NCI-H69 (cell line): ENCODE results near the gene B3GNT2.
"Not testable (repeated sequence)": the region's sequence is repeated elsewhere in the genome, so short reads cannot be mapped to it uniquely, and the experiment has no call there.

Experiments used
- DNase-seq: peaks from one replicate; lab custom pipeline; 2025; lab: John Stamatoyannopoulos, UW

Gene B3GNT2, protein sequence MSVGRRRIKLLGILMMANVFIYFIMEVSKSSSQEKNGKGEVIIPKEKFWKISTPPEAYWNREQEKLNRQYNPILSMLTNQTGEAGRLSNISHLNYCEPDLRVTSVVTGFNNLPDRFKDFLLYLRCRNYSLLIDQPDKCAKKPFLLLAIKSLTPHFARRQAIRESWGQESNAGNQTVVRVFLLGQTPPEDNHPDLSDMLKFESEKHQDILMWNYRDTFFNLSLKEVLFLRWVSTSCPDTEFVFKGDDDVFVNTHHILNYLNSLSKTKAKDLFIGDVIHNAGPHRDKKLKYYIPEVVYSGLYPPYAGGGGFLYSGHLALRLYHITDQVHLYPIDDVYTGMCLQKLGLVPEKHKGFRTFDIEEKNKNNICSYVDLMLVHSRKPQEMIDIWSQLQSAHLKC

DNA sequence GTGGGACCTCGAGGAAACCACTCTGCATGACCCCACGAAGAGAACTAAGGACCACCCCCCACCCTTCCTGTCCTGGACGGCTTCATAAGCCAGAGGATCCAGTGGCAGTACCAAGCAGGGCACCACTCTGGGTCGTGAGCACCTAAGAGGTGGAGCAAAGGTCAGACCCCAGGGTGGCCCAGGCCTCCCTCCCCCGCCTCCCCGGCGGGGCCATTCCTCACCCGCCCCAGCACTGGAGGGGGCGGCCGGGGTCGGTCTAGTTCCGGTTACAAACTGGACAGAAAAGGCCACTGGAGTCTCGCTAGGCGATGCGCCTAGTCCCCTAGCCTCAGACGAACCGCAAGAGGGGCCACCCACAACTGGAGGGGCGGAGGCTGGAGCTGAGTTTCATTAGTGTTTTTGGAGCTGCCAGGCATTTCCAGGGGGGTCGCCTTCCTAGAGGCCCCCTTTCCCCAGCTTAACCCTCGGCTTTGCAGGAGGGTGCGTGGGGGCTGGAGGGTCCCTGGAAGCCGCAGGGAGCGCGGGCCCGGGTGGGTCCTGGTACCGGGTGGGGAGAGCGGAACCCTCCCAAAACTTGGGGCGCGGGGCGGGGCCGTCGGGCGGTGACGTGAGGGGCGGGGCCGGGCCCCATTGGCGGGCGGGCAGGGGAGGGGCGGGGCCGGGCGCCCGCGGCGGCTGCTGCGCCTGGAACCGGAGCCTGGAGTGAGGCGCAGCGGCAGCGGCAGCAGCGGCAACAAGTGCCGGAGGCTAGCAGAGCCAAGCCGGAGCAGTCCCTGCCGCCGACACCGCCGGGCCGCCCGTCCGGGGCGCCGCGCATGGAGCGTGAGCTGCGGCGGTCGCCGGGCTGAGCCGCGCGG, at the start of gene B3GNT2:
B3GNT2 (plus strand) TSS at position 695 of the 857 bp plus-strand sequence. CDS start 26,106 bp downstream, outside the sequence.
- peak; percentile 75 for DNase-seq

DNA sequence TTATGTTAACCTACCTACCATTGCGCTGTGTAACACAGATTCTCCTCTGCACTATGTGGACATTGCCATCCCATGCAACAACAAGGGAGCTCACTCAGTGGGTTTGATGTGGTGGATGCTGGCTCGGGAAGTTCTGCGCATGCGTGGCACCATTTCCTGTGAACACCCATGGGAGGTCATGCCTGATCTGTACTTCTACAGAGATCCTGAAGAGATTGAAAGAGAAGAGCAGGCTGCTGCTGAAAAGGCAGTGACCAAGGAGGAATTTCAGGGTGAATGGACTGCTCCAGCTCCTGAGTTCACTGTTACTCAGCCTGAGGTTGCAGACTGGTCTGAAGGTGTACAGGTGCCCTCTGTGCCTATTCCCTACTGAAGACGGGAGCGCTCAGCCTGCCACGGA, 49.1 kb upstream of the B3GNT2 start:
- not testable (repeated sequence) for DNase-seq

DNA sequence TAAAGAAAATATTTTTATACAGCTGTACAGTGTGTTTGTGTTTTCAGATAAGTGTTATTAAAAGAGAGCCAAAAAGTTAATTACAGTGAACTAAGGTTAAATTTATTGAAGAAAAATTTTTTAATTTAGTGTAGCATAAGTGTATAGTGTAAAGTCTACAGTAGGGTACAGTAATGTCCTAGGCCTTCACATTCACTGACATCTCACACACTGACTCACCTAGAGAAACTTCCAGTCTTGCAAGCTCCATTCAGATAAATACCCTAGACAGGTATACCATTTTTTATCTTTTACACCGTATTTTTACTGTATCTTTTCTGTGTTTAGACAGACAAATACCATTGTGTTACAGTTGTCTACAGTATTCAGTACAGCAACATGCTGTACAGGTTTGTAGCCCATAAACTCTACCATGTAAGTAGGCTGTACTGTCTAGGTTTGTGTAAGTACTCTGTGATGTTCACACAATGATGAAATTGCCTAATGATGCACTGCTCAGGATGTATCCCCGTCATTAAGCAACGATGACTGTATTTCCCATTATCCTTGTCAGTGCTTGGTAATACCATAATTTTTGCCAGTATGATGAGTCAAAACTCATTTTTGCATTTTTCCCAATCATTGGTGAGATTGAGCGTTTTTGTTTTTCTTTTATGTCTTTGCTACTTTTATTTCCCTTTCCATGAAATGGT, 48.2 kb upstream of the B3GNT2 start:
- DNase-seq: no peak

DNA sequence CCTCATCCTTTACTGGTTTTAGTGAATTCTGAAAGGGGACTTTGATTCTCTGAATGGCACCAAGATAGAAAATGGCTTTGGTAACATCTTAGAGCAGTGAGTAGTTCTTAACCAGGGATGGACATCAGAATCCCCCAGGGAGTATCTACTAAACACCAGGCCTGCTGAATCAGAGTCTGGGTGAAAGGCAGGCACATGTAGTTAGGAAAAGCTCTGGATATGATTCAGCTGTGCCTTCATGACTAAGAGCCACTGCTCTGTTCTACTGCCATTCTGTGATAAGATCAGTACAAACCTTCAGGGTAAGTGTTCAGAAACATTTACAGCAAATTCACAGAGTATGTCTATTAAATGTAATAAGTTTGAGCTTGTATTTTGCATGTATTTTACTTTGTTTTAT, 46.2 kb upstream of the B3GNT2 start:
- DNase-seq: peak; percentile 6

DNA sequence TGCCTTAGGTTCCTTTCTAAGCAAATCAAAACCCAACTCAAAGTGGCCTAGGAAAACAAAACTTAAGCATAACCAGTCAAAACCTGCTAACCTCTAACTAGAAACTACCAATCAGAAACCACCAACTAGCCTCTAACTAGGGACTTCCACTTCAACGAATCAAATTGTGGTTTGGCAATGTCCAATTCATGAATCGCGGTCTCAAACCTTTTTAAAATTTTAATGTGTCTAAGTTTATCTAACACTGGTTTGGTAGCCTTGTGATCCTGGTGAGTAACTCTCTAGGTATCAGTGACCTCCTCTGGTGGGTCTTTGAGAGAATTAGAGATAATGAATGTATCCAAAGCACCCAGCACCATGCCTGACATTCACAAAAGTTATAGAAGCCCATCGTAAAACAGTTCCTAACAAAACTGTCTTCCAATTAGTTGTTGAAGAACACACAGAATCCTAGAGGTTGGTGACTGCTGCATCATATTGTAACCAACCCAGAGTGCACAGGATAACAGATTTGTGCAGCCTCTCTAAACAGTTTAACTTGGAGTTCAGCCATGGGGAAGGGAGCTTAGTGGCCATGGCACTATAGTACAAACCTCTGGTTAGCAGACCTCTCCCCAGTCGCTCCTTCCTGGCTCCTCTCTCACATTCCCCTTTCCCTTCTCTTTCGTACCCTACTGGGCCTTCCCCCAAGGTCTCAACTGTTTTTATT, 45.2 kb upstream of the B3GNT2 start:
- DNase-seq: no peak

DNA sequence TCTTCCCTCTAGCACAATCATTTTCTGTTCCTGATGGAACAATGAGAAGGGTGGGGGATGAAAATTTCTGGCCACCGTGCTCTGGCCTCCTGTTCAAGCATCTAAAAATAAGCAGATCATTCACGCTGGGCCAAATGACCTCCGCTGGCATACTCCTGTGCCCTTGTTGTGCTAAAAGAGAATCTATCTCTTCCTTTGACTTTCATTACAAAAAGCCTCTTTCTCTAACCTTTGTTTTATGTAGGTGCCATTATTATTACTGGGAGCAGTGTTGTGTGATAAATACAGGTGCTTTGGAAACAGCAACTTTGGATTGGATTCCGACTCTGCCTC, 44.6 kb upstream of the B3GNT2 start:
- no peak for DNase-seq

DNA sequence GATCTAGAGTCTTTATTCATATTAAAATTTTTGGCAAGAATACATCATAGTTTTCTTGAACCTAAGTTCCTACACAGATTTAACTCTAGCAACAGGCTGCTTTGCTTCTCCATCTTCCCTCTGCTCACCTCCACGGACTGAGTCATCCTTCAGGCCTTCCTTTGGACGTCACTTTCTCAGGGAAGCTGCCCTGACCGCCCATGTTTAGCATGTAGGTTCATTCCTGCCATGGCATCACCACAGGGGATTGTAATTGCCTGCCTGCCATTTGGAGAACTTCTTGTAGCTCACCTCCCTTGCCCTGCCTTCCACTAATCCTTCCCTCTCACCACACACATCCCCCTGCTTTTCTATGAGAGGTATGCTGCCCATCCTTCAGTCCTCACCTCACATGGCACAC, 43.9 kb upstream of the B3GNT2 start:
- no peak for DNase-seq

DNA sequence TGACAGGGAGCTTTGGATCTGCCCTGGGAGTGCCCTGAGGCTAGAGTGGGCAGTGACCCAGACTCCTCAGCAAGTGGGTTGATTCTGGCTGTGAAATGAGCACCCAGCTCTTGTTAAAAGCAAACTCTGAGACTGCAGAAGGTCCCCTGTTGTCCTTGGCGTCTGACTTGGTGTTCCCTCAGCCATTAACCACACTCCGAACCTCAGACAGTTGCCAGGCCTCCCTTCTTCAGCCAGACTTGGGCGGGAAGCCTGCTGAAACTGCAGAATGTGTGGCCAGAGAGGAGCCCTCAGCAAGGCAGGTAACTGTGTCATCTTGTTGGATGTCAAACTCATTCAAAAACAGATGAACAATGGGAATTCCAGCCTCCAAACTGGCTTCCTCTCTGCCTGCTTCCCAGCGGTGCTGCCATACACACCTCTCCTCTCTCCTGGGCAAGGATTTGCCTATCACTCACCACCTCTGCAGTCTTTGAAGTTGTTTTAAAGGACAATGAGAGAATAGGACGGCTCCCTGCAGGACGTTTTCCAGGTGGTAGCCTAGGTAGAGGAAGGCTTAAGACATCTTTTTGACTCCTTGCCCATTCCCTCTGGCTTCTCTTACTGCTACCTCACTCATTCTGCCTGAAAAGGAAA, 38.9 kb upstream of the B3GNT2 start:
- no peak for DNase-seq

DNA sequence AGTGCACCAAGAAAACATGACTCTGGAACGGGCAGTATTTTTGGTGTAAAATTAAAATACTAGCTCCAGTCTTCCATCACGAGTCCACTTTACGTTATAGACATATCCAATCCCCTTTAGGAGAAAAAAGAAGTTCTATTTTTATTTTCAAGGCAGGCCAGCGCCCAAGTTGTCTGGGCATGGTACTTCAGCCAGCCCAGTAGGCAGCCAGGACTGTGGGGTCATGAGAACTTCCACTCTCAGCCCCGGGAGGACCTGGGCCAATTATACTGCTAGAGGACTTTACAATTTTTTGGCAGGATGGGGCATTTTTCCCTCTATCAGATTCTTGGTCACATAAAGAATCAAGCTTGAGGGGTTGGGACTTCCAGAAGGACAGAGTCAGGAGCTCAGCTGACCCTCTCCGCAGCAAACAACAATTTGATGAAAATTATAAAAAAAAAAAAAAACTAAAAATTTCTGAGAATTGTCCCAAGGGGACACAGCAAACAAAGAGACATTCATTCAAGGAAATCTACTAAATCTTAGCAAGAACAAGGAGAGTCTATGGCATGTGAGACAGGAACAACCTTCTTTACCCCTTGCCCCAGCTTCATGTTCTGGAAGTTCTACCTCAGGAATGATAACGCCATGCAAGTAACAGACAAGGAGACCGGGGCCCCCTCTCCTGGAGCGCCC, 37.3 kb upstream of the B3GNT2 start:
- DNase-seq: no peak

DNA sequence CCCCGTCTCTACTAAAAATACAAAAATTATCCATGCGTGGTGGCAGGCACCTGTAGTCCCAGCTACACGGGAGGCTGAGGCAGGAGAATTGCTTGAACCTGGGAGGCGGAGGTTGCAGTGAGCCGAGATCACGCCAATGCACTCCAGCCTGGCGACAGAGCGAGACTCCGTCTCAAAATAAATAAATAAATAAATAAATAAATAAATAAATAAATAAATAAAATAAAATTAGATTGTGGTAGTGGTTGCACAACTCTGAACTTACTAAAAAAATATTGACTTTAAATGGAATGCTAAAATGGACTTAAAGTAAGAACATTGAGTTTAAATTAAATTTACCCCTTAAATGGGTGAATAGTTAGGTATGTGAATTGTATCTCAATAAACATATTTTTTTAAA, 35.2 kb upstream of the B3GNT2 start:
- not testable (repeated sequence) for DNase-seq

DNA sequence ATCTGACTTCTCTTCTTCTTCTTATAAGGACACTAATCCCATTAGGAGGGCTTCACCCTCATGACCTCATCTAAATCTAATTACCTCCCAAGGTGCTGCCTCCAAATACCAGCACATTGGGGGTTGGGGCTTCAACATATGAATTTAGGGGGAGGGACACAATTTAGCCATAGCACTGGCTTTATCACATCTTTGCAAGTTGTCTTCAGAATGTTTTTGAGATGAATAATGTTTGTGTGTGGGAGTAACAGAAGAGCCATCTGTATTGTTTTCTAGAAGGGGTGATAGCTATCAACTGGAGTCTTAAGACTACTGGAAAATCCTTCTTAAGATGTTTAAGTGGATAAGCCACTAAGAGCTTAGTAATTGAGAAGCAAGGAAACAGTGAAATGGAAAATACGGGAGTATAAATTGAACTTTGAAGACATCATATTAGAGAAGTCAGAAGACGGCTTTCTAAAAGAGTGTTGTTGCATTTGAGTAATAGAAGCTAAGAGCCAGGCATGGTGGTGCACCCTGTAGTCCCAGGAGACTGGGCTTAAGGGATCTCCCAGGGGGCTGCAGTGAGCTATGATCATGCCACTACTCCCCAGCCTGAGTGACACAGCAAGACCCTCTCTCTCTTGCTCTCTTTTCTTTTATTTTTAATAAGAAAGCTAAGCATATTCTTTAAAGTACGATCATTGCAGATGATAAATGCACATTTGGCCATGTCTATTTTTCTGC, 32.6 kb upstream of the B3GNT2 start:
- no peak for DNase-seq

DNA sequence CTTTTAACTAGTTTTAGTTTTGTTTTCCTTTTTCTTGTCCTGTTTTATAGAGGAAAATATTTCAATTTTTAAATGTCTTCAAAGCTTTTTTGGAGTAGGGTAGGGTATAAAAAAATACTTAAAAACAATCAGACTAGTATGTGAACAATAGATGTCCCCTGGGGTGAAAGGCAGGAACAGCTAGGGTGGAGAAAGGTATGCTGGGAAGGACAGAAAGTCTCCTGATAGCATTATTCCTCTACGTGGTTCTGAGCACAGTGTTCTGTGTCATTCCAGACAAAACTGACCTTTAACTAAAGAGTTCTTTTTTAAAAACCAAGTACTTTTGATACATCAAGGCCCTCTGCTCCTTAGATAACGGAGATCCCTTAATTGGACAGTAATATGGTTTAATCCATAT, 32.1 kb upstream of the B3GNT2 start:
- no peak for DNase-seq

DNA sequence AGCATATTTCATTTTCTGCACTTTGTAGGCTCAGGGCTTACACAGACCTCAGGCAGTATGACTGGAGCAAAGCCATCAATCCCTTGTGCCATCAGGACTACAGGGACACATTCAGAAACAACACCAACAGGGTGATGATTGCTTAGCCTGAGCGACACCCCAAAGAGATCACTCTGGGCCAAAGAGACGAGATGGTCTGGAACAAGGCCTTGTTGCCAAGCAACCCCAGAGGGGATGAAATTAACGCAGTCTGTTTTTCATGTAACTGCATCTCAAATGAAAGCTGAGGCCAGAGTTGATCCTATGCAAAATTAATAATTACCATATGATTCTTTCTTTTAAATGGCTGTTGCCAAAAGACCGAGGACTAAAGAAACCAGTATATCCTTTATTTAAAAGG, 20.2 kb upstream of the B3GNT2 start:
- DNase-seq: peak; percentile 29

DNA sequence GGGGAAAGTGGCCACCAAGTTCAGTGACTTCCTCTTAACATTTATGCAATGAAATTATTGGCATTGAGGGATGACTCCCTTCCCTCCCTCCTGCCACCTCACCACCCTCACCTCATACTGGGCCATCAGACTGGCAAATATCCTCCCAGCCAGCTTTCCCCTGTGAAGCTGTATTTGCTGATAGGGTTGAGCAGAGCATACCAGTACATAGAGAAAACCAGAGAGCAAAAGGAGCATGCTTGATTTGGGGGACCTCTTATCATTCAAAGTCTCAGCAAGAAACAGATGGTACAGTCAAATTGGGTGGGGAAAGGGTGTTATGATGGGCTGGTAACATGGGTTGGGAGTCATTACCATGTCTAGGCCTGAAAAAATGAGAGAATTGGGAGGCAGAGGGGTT, 19.1 kb upstream of the B3GNT2 start:
- DNase-seq: no peak

DNA sequence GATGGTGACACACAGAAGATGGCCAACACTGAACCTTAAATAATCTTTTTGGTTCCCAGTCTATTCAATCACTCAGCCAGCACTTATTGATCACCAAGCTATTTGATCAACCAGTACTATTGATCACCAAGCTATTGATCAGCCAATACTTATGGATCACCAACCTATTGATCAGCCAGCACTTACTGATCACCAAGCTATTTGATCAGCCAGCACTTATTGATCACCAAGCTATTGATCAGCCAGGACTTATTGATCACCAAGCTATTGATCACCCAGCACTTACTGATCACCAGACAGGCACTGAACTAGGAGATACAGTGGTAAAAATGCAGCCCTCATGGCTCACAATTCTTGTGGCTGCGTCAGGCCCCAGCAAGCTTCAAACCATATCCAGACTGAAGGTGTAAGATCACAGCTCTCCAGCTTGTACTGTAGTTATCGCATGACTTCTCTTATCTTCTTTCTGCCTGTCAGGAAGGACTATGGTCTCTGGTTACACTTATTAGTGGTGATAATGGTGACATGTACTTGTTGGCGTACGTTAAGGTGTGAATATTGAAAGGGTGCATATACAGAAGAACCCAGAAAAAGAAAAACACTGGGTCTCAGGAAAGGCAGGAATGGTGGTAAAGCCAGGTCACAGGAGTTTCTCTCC, 18.4 kb upstream of the B3GNT2 start:
- no peak for DNase-seq

DNA sequence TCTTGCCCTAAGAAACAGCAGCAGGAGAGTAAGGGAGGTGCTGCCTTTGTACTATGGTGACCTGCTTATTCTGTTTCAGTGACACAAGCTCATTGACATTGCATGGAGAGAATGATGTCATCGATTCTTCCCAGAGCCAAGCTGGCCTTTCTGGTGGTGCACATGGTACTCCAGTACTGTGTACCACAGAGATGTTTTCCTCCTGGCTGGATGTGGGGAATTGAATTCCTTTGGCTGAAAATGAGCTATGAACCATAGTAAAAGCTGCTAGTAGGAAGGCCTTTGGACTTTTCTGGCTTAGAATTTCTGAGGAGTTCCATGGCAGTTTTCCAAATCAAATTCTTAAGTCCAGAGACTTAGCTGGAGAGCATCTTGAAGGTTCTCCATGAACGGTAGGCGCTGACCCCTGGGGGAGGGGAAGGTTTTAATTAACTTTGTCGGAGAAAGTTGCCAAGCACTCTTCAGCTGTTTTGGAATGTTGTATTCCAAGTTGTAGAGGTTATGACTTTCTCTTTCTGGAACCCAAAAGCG, 17.1 kb upstream of the B3GNT2 start:
- DNase-seq: no peak

DNA sequence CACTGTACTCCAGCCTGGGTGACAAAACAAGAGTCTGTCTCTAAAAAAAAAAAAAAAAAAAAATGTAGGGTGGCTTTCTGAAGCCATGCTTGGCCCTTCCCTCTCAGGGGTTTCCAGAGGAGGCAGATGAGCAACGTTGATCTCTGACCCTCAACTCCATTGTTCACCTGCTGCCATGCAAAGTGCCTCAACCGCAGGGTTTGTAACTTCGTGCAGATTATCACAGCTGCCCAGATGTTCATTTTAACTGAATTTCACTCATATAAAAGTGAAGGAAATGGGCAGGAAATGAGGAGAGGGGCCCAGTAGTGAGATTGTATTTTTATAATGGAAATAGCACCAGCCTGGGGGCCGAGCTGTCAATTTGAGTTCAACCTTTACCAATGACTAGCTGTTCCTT, 14.9 kb upstream of the B3GNT2 start:
- DNase-seq: no peak

DNA sequence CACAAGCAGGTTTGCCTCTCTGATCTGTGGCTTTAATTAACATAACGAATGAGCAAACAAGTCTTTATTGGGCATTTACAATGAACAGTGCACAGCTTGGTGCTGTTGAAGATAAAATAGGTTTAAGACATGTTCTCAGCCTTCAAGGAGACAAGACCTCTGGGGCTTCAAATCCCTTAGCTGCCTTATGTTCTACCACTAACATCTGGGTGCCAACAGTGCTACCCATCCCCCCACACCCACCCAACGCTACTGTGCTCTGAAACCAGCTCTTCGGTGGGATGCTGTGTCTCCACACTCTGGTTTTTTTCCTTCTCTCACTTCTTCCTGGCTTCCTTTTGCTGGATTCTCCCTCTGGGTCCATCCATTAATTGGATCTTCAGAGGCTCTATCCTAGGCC, 14.1 kb upstream of the B3GNT2 start:
- peak; percentile 50 for DNase-seq

DNA sequence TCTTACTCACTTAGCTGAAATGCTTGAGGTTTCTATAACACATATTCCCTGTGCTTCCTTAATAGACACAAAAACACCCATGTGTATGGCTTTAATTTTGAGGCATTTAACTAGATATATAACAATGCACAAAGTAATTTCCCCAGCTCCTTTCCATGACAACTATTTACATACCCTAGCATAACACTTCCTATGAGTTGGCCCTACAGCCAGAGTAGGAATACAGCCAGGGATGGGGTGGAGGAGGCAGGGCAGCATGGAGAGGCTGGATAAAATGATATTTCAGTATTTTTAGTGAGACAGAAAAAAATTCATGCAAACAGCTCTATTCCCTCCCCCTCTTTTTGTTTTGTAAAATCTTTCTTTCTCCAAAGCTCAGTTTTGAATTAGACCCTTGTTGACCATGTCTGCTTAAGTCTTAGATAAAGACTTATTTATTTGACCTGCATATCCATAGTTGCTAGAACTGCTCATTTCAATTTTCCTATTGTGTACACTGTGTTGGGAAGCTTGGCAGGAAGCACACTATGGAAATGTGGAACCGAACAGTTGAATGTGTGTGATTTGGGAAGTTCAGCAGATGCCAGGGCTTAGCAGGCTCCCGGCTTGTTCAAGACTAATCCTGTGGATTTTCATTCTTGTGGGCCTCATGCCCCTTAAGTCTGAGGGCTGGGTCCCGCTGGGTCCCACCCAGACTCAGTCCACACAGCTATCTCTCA, 11.2 kb upstream of the B3GNT2 start:
- no peak for DNase-seq
